GM12872 (cell line): Measurements from ENCODE around the gene JADE2.

Experiments used
- CTCF ChIP-seq: IDR thresholded peaks from 3 replicates; pipeline ENCODE4 v1.5.1; 2011; ENCODE audit warnings: low read depth, mild to moderate bottlenecking, low read length, moderate library complexity; ENCODE audit not compliant: insufficient read depth

JADE2 gene

DNA sequence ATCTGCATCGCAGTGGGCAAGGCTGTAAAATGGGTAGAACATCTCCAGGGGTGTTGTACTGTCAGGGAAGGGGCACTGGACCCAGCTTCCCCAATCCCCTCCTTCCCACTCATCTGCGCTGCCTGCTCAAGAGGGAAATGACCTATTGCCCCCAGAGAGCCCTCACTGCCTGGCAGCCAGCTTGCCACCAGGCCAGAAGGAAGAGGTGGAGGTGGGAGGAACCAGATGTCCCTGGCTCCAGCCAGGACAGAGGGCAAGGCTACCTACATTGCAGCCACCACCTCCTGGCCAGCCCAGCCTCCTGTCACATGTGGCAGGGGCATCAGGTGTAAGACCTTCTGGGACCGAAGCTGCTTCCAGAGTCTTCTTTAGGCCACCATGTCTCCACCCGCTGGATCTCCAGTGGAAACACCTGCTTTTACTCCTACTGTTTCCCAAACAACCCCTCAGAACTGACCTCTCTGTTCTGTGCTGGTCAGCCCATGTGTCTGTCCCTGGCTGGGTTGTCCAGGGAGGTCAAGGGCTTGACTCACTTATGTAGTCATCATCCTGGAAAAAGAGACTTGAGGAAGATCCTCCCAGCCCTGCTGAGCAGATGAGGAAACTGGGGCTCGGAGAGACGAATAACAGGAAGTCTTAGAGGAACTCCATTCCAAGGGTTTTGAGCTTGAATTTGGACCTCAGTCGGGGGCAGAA is 42.3 kb downstream of the JADE2 start:
- TF ChIP-seq CTCF: no peak

DNA sequence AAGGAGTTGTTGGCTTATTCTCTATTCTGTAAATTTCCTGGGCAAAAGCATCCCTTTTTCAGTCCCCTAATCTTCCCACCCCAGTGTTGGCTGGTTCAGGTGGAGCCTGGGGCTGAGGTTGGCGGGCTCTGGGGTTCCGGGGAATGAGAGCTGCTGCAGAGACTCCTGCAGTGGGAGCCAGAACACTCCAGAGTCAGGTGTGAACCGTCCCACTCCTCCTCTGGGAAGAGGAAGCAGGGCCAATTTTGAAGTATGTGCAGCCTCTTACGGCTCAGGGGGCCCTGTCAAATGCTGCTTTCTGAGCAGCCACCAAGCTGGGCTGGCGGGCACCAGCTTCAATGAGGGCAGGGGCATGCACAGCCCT is 42.8 kb downstream of the JADE2 start:
- no peak for TF ChIP-seq CTCF

- TF ChIP-seq CTCF: no peak
These were observed 43.6 kb downstream of the JADE2 start for GRCh38 chr5:134568761-134569695.

DNA sequence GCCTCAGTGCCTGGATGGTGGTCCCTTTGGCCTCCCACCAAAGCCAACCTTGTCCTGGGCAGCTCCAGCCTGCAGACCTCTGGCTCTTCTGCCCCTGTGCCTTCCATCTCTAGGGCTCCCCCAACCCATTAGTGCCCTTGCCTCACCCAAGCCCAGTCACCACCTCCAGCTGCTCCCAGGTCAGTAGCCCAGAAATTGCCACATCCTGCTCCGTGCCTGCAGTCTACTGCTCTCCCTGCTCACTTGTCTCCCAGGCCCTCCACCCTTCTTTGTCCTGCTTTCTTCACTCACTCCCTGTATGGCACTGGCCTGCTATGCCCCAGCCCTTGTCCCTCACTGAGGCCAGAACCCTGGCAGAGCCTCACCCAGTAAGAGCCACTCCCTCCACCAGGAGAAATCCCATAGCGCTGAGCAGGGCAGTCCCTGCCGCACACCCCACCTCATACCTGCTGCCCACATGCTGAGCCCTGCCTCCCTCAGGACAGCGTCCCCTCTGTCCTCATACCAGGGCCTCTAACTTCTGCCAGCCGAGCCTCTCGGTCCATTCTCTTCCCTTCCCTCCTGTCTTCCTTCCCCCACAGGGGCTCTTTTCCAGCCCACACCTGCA is 44.4 kb downstream of the JADE2 start:
- no peak for TF ChIP-seq CTCF

DNA sequence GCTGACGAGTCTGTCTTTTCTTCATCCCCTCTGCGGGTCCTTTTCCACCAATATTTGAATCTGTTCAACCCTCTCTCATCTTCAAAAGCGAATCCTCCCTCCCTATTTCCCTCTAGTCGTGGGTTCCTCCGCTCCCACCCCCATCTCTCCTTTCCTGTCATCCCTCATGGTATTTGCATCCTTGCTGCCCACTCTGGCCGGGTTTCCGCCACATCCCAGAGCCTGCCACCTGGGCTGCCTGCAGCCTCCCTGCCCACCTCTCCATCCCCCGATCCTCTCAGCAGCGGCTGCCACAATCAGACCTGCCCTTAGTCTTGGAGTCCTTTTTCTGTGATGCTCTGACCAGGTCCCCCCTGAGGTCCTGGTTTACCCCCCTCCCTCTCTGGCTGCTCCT is 44.9 kb downstream of the JADE2 start:
- TF ChIP-seq CTCF: no peak

GRCh38 chr5:134570886-134571285 is 45.4 kb downstream of the JADE2 start:
- no peak for TF ChIP-seq CTCF

DNA sequence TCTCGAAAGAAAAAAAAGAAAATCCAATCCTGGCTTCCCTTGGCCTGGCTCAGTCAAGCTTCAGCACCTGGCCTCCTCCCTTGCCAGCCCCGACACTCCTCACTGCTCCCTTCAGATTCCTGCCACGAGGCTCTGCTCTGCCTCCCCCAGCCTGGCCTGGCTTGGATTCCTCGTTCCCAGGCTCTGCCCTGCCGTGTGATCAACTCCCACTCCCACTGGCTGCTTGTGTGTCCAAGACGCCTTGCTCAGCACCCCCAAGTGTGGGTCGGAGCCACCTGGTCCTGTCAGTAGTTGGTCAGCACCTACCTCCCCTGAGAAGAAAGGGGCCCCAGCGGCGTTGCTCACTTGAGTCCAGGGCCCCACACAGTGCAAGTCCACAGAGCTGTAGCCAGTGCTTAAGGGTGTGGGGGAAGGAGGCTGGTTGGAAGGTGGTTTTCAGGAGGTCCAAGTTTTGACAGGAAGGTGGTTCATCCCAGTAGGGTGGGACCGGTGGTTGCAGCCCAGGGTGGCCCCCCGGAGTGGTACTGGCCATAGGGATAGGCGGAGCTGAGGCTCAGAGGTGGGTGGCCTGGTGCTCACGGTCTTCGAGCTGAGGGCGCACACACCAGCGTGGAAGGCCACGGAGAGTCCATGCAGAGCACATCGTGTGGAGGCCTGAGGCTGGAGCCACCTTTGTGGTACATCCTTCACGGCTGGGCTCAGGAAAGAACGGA is 46.4 kb downstream of the JADE2 start:
- TF ChIP-seq CTCF: no peak
